Stimulated activated memory B cell treated with anti-CD40 and anti-IgM and Interleukin-4, amounts not matched to agents 10 μg/mL and 1 μg/mL and 100 μg/mL, for 72 hours (primary cell): ENCODE data around the gene AKR1C3.
"Not testable (repeated sequence)": the region's sequence is repeated elsewhere in the genome, so short reads cannot be mapped to it uniquely, and the experiment has no call there.

Source experiments
- ATAC-seq: fragments of 150-1000 bp; cut with Tn5 transposase; 2 replicates; pipeline ENCODE4 v1.10.0; 2021
- H3K27ac Mint-ChIP-seq: one replicate; pipeline ENCODE4 v1.8.0; 2022; ENCODE audit warnings: mild to moderate bottlenecking, mixed read lengths
- H3K27me3 Mint-ChIP-seq: one replicate; pipeline ENCODE4 v1.8.0; 2022; ENCODE audit warnings: mixed read lengths
- H3K36me3 Mint-ChIP-seq: one replicate; pipeline ENCODE4 v1.8.0; 2022; ENCODE audit warnings: mixed read lengths
- H3K4me1 Mint-ChIP-seq: one replicate; pipeline ENCODE4 v1.8.0; 2022; ENCODE audit warnings: mixed read lengths
- H3K4me3 Mint-ChIP-seq: one replicate; pipeline ENCODE4 v1.8.0; 2022; ENCODE audit warnings: mild to moderate bottlenecking, moderate library complexity, mixed read lengths
- H3K9me3 Mint-ChIP-seq: one replicate; pipeline ENCODE4 v1.8.0; 2022; ENCODE audit warnings: mixed read lengths

The AKR1C3 gene

DNA sequence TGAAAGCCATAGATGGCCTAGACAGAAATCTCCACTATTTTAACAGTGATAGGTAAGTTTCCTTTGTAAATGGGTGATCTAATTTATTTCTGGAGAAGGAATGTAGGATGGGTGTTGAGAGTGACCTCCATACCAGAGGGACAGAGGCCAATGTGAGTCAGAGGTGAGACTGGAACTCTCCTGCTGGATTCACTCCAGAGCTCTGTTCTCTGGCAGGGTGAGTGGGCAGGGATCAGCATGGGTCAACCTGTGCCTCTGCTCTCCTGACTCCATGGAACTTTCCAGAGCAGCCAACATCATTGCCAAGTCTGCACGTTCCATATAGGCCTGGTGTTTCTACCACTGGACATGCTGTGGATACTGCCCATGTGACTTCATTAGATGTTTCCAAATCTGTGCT is 11.4 kb downstream of the AKR1C3 start:
- ATAC-seq = no peak
- Mint-ChIP-seq H3K27ac (no peak overlapping the region), H3K9me3 (no peaks in the 10 kb centered on the region), H3K27me3 (peaks cover 8% of the 10 kb centered on the region), H3K4me1 (no peaks in the 10 kb centered on the region), H3K36me3 (no peaks in the 10 kb centered on the region), H3K4me3 (no peak overlapping the region)

DNA sequence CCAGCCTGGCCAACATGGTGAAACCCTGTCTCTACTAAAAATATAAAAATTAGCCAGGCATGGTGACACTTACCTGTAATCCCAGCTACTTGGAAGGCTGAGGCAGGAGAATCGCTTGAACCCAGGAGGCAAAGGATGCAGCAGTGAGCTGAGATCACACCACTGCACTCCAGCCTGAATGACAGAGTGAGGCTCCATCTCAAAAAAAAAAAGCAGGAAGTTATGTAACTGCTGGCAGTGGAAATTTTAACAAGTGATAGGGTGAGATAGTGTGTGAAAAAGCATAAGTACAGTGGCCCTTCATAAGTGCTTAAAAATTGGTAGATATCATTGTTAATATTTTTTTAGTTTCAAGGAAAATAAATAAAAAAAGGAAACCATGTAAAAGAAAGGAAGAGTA is 12.3 kb downstream of the AKR1C3 start:
- peaks cover 8% of the 10 kb centered on the region for H3K27me3 Mint-ChIP-seq
- no peak overlapping the region for H3K27ac Mint-ChIP-seq
- H3K9me3 Mint-ChIP-seq = no peaks in the 10 kb centered on the region
- H3K4me1 Mint-ChIP-seq = no peaks in the 10 kb centered on the region
- H3K4me3 Mint-ChIP-seq = no peak overlapping the region
- no peak for ATAC-seq
- no peaks in the 10 kb centered on the region for H3K36me3 Mint-ChIP-seq

DNA sequence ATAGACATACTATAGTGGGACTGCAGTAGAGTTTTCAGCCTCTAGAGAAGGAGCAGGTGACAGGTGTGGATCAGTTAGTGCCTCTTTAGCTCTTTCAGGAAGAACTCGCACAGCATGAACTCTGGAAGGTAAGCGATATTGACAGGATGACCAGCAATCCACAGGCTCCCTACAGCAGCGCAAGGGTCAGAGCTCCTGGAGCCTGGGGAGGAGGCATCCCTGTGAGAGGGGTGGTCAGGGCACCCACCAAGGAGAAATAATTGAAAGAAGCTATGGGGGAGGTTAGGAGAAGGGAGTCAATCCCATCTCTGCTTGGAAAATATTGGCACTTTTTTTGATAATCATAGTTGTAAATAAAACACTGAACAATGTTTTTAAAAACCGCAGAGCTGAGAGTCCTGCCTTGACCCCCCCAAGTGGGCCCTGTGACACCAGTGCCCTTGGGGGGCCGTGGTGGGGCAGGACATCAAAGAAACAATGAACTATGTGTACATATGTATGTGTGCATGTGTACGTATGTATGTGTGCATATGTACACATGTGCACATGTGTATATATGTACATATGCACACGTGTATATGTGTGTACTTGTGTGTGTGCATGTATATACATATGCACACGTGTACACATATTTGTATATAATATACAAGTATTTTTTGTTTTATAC is 13.8 kb downstream of the AKR1C3 start:
- Mint-ChIP-seq H3K36me3 (no peaks in the 10 kb centered on the region), H3K27me3 (peaks cover 8% of the 10 kb centered on the region), H3K27ac (no peak overlapping the region), H3K4me1 (no peaks in the 10 kb centered on the region), H3K9me3 (no peaks in the 10 kb centered on the region), H3K4me3 (no peak overlapping the region)
- no peak for ATAC-seq

DNA sequence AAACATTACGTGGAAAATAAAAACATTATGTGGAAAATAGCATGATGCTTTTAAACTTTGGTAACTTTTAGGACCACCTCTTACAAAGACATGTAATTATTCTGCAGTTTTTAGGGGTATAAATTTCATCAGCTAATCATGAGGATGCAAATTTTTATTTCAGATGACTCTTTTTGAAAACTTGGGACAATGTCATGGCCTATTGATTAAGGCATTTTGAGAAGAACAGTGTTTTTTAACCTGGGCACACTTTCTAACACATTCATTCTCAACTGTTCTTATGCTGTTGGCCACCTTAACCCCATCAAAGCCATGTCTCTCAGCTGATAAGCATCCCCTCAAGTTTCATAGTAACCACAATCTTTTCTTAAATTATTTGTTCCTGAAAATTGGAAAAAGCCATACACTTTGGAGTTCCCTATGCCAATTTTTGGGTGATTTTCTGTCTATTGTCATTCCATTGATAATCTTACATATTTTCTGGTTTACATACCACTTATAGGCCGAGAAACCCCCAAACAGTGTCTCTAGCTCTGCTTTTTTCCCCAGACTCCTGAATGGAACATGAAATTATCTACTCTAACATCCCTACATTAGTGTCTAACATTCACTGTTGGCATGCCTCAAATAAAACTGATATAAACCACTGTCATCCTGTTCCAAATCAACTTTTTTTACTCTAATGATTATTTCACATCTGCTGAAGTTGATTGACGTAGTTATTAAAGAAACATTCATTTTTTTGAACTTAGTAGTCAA is 14.6 kb downstream of the AKR1C3 start:
- no peaks in the 10 kb centered on the region for H3K9me3 Mint-ChIP-seq
- no peaks in the 10 kb centered on the region for H3K36me3 Mint-ChIP-seq
- peaks cover 8% of the 10 kb centered on the region for H3K27me3 Mint-ChIP-seq
- H3K27ac Mint-ChIP-seq = no peak overlapping the region
- no peak for ATAC-seq
- H3K4me1 Mint-ChIP-seq = no peaks in the 10 kb centered on the region
- no peak overlapping the region for H3K4me3 Mint-ChIP-seq

DNA sequence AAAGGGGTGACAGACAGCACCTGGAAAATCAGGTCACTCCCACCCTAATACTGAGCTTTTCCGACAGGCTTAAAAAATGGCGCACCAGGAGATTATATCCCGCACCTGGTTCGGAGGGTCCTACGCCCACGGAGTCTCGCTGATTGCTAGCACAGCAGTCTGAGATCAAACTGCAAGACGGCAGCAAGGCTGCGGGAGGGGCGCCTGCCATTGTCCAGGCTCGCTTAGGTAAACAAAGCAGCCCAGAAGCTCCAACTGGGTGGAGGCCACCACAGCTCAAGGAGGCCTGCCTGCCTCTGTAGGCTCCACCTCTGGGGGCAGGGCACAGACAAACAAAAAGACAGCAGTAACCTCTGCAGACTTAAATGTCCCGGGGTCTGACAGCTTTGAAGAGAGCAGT is 15.6 kb downstream of the AKR1C3 start:
- not testable (repeated sequence) for H3K27ac Mint-ChIP-seq, ATAC-seq, H3K27me3 Mint-ChIP-seq, H3K4me1 Mint-ChIP-seq, H3K4me3 Mint-ChIP-seq, H3K36me3 Mint-ChIP-seq, H3K9me3 Mint-ChIP-seq

DNA sequence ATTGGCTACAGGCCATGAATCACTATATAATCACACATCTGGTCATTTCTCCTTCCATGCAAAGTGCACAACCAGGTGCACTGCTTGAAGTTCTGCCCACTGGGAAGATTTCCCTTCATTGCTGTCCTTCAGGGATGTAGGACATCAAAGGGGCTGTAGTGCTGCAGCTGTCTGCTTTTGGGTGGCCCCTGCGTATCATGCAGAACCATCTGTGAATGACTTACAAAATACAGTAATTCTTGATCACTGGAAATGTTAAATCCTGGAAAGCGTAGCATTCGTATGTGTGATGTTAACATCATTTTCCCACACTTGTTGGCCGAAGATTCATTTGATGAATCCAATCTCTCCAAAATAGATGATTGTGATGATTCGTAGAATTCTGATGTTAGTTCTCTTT is 22.4 kb downstream of the AKR1C3 start:
- H3K9me3 Mint-ChIP-seq = peaks cover 3% of the 10 kb centered on the region
- H3K27ac Mint-ChIP-seq = no peak overlapping the region
- no peaks in the 10 kb centered on the region for H3K4me1 Mint-ChIP-seq
- H3K27me3 Mint-ChIP-seq = no peaks in the 10 kb centered on the region
- no peak for ATAC-seq
- H3K4me3 Mint-ChIP-seq = no peak overlapping the region
- no peaks in the 10 kb centered on the region for H3K36me3 Mint-ChIP-seq

DNA sequence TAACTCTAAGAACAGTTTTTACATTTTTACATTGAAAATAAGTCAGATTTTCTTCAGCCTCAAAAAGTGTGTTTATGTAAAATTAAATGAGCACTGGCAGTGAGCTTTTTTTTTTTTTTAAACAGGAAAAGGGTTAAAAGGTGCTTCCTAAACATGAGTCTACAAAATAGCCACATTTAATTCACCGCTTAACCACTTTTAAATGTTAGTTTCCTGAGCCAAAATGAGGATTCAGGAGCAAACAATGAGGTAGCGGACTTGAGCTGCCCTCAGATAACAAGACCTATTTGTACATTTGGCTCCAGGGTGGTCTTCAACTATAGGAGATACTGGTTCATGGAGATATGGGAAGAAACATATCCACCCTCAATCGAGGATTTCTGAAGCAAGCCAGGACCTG is 22.8 kb downstream of the AKR1C3 start:
- no peak overlapping the region for H3K27ac Mint-ChIP-seq

DNA sequence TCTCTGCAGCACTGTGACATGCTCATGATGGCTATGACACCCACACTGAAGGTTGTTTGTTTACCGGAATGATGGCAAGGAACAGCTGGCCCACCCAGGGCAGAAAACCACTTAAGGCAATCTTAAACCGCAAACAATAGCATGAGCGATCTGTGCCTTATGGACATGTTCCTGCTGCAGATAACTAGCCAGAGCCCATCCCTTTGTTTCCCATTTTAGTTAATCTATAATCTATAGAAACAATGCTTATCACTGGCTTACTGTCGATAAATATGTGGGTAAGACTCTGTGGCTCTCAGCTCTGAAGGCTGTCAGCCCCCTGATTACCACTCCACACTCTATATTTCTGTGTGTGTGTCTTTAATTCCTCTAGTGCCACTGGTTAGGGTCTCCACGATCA is 25.8 kb downstream of the AKR1C3 start:
- H3K4me3 Mint-ChIP-seq, ATAC-seq, H3K9me3 Mint-ChIP-seq, H3K4me1 Mint-ChIP-seq, H3K27ac Mint-ChIP-seq, H3K36me3 Mint-ChIP-seq: not testable (repeated sequence)
- peaks cover 11% of the 10 kb centered on the region for H3K27me3 Mint-ChIP-seq

More for the DNA sequence above, 22.8 kb downstream of the AKR1C3 start:
- ATAC-seq = no peak
- H3K9me3 Mint-ChIP-seq = peaks cover 3% of the 10 kb centered on the region
- no peaks in the 10 kb centered on the region for H3K4me1 Mint-ChIP-seq
- H3K36me3 Mint-ChIP-seq = no peaks in the 10 kb centered on the region
- no peak overlapping the region for H3K4me3 Mint-ChIP-seq
- no peaks in the 10 kb centered on the region for H3K27me3 Mint-ChIP-seq

DNA sequence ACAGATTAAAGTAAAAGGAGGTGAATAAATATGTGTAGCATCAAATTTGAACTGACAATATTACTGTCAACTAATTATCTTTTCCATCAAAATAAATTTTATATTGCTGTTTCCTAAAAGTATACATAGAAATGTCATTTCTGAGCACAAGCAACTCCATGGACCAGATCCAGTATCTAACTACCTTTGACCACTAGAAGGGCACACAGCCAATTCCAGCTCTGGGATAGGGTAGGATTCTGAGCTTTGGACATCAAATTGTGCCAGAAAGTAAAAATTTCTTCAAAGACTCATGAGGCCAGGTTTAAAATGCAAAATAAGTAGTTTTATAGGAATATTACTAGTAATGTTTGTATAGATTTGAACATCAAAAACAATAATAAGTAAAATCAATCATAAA is 29.7 kb downstream of the AKR1C3 start:
- no peak for ATAC-seq
- H3K4me1 Mint-ChIP-seq = no peaks in the 10 kb centered on the region
- no peak overlapping the region for H3K4me3 Mint-ChIP-seq
- H3K9me3 Mint-ChIP-seq = peaks cover 5% of the 10 kb centered on the region
- H3K27ac Mint-ChIP-seq = no peak overlapping the region
- no peaks in the 10 kb centered on the region for H3K36me3 Mint-ChIP-seq
- H3K27me3 Mint-ChIP-seq = peaks cover 11% of the 10 kb centered on the region

DNA sequence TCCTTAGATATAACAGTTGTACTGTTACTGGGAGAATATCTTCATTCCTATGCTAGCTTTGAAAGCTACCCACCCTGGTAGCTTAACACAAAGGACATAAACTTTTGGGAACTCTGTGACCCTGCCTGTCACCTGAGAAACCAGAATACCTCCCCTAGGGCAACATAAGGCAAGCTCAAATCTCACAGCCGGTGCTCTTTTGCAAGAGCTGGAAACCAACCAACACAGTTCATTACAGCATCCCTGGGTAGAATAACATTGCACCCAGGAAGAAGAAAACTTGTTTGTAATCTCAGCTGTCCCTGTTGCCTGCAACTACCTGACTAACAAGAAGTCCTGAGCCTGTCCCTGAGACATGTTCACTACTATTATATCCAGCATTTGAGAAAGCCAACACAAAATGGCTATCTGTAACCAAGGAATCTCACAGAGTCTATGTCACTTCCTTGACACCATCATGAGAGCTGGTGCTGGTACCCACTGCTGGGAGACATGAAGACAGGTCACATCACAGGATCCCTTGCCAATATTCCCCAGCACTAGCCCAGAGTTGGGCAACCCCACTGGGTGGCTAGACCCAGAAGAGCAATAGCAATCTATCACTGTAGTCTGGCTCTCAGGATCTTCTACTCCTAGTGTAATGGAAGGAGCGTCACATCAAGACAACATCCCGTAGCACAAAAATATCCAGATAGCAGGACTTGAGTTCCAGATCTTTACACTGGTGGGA is 31.3 kb downstream of the AKR1C3 start:
- Mint-ChIP-seq H3K27ac (no peak overlapping the region), H3K9me3 (peaks cover 5% of the 10 kb centered on the region), H3K27me3 (peaks cover 11% of the 10 kb centered on the region), H3K4me1 (no peaks in the 10 kb centered on the region), H3K4me3 (no peak overlapping the region), H3K36me3 (no peaks in the 10 kb centered on the region)
- ATAC-seq = no peak

DNA sequence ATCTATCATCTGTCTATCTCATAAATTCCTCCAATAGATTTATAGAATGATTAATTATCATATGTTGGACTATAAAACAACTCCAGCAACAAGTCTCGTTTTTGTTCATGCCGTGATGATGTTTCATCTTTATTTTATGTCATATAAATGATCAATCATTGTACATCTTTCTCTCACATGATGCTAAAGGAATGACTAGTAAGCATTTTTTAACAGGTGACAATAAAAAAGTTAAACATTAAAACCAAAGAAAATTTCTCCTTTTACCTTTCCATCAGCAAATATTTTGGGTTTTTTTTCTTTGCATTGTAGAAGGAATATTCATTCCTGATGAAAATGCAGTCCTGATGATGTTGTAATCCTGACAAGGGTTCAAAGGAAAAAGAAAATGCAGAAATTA is 41.4 kb downstream of the AKR1C3 start:
- no peak for ATAC-seq
- Mint-ChIP-seq H3K4me1 (no peaks in the 10 kb centered on the region), H3K36me3 (no peaks in the 10 kb centered on the region), H3K9me3 (peaks cover 16% of the 10 kb centered on the region), H3K27me3 (no peaks in the 10 kb centered on the region), H3K4me3 (no peak overlapping the region), H3K27ac (no peak overlapping the region)

DNA sequence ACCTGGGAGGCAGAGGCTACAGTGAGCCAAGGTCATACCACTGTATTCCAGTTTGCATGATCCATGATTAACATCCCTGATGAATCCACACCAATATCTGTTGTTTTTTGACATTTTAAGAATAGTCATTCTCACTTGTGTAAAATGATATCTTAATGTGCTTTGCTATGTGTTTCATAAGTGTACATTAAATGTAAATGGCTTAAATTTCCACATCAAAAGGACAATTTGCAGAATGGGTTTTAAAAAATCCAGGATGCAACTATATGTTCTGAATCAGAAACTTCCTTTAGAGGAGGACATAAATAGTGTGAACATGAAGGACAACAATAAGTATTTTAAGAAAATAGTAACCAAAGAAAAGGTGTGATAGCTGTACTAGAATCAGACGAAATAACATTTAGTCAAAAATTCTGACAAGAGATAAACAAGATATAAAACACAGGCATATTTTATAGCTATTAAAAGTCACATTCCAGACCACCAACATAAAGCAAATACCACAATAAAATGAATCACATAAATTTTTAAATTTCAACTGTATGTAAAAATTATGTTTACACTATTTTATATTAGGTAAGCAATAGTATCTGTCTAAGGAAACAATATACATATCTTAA is 42.4 kb downstream of the AKR1C3 start:
- Mint-ChIP-seq H3K4me3 (no peak overlapping the region), H3K27ac (no peak overlapping the region), H3K4me1 (no peaks in the 10 kb centered on the region), H3K27me3 (no peaks in the 10 kb centered on the region), H3K9me3 (peaks cover 16% of the 10 kb centered on the region), H3K36me3 (no peaks in the 10 kb centered on the region)
- ATAC-seq = no peak

DNA sequence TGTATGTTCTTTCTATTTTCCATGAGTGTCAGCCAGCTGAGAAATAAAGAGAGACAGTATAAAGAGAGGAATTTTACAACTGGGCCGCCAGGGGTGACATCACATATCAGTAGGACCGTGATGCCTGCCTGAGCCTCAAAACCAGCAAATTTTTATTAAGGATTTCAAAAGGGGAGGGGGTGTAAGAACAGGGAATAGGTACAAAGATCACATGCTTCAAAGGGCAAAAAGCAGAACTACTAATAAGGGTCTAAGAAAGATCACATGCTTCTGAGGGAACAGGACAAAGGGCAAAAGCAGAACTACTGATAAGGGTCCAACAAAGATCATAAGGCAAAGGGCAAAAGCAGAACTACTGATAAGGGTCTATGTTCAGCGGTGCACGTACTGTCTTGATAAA is 43.5 kb downstream of the AKR1C3 start:
- peaks cover 16% of the 10 kb centered on the region for H3K9me3 Mint-ChIP-seq

DNA sequence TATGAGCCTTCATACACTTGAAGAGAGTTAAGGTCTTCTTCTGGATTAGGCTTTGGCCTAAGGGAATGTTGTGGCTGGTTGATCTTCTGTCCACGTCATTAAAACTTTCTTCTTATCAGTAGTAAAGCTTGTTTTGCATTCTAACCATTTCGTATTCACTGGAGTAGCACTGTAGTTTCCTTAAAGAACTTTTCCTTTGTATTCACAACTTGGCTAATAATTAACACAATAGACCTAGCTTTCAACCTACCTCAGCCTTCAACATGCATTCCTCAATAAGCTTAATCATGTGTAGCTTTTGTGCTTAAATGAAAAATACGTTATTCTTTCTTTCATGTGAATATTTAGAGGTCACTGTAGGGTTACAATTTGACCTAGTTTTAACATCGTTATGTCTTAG is 48.0 kb downstream of the AKR1C3 start:
- Mint-ChIP-seq H3K4me1 (no peaks in the 10 kb centered on the region), H3K27ac (no peak overlapping the region), H3K36me3 (no peaks in the 10 kb centered on the region), H3K27me3 (no peaks in the 10 kb centered on the region), H3K4me3 (no peak overlapping the region), H3K9me3 (peaks cover 13% of the 10 kb centered on the region)
- ATAC-seq = no peak

More for the DNA sequence above, 43.5 kb downstream of the AKR1C3 start:
- not testable (repeated sequence) for H3K27me3 Mint-ChIP-seq, H3K36me3 Mint-ChIP-seq, H3K4me1 Mint-ChIP-seq, H3K4me3 Mint-ChIP-seq, H3K27ac Mint-ChIP-seq, ATAC-seq

DNA sequence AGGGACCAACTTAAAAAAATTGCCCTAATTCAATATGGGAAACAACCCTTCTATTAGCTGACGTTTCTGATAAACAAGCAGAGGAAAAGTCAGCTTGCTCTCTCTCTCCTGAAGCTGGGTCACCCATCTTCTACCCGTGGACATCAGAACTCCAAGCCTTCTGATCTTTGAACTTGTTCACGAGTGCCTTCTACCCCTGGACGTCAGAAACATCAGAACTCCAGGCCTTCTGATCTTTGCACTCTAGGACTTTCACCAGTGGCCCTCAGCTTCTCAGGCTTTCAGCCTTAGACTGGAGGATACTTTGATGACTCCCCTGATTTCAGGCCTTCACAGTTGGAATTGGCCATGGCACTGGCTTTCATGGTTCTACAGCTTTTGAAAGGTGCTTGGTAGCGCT is 48.9 kb downstream of the AKR1C3 start:
- Mint-ChIP-seq H3K4me3 (no peak overlapping the region), H3K36me3 (no peaks in the 10 kb centered on the region), H3K4me1 (no peaks in the 10 kb centered on the region), H3K27ac (no peak overlapping the region), H3K9me3 (peaks cover 10% of the 10 kb centered on the region), H3K27me3 (no peaks in the 10 kb centered on the region)
- ATAC-seq = no peak
